ENCODE measurements around the gene MFGE8. TPM values are rescaled to one million over a fixed set of nuclear protein-coding genes. Genes with fewer than 3 reads are reported as not detected.

MFGE8 gene
- polyA plus RNA-seq, 1 donor (not counting 4 experiments of a cell fraction or from before 2014, with no cell fraction given): 55.3 TPM

GRCh38 chr15:88918738-88919137 lies 5.6 kb upstream of the MFGE8 start:
- Histone ChIP-seq H3K4me1 (ENCODE audit: control insufficient read depth, extremely low read depth, insufficient read depth, low read length) (peaks cover 24% of the 10 kb centered on the region), H3K9ac (ENCODE audit: control insufficient read depth, extremely low read depth, insufficient read depth, low read length) (no peak overlapping the region), H3K36me3 (ENCODE audit: control insufficient read depth in 2 of 2, extremely low read depth in 1 of 2, insufficient read depth in 2 of 2, low read length in 2 of 2) (no peaks in the 10 kb centered on the region), H3K27ac (ENCODE audit: control insufficient read depth, insufficient read depth, low read length) (peak overlapping the region; percentile 44), H3K27me3 (ENCODE audit: control insufficient read depth, extremely low read depth, insufficient read depth, low read length) (no peaks in the 10 kb centered on the region), H3K79me2 (ENCODE audit: control insufficient read depth, insufficient read depth, low read length) (no peaks in the 10 kb centered on the region), H4K20me1 (ENCODE audit: control insufficient read depth, extremely low read depth, insufficient read depth, low read length) (no peaks in the 10 kb centered on the region), H3K9me3 (ENCODE audit: control insufficient read depth, low read depth, low read length) (no peaks in the 10 kb centered on the region), H2AFZ (ENCODE audit: control insufficient read depth, low read length) (no peak overlapping the region), H3K4me2 (ENCODE audit: control insufficient read depth, extremely low read depth, insufficient read depth, low read depth, low read length) (peak overlapping the region; percentile 1), H3K4me3 (ENCODE audit: control insufficient read depth in 2 of 3, extremely low read depth in 1 of 3, insufficient read depth in 2 of 3, low read depth in 1 of 3, low read length in 3 of 3) (no peak overlapping the region), H3K9me1 (ENCODE audit: control insufficient read depth, extremely low read depth, insufficient read depth, low read length) (no peaks in the 10 kb centered on the region)
- dilution Hi-C loops (cut with MboI; ENCODE audit: extremely low pct_ligation_motif_present, low sequenced_read_pairs): no loop called here
- FAIRE-seq (peak; percentile 92), DNase-seq (ENCODE audit: low read depth, low spot score) (peak; percentile 95)
- TF ChIP-seq, protein P1, sequence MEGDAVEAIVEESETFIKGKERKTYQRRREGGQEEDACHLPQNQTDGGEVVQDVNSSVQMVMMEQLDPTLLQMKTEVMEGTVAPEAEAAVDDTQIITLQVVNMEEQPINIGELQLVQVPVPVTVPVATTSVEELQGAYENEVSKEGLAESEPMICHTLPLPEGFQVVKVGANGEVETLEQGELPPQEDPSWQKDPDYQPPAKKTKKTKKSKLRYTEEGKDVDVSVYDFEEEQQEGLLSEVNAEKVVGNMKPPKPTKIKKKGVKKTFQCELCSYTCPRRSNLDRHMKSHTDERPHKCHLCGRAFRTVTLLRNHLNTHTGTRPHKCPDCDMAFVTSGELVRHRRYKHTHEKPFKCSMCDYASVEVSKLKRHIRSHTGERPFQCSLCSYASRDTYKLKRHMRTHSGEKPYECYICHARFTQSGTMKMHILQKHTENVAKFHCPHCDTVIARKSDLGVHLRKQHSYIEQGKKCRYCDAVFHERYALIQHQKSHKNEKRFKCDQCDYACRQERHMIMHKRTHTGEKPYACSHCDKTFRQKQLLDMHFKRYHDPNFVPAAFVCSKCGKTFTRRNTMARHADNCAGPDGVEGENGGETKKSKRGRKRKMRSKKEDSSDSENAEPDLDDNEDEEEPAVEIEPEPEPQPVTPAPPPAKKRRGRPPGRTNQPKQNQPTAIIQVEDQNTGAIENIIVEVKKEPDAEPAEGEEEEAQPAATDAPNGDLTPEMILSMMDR (optimal IDR thresholded peaks at IDR 0.05 in 1 of 3, IDR thresholded peaks at IDR 0.05 in 1 of 3, conservative IDR thresholded peaks at IDR 0.05 in 1 of 3; ENCODE audit: extremely low read depth in 1 of 3, insufficient read depth in 2 of 3, low read length in 3 of 3): peak in 1 of 3 experiments; percentile 14
- no peak for TF ChIP-seq EZH2 (IDR thresholded peaks at IDR 0.05; ENCODE audit: low read length)

GRCh38 chr15:88917760-88918159 lies 4.6 kb upstream of the MFGE8 start:
- no peak for DNase-seq (ENCODE audit: low read depth, low spot score)
- Histone ChIP-seq H3K27me3 (ENCODE audit: control insufficient read depth, extremely low read depth, insufficient read depth, low read length) (no peaks in the 10 kb centered on the region), H2AFZ (ENCODE audit: control insufficient read depth, low read length) (no peak overlapping the region), H3K9me1 (ENCODE audit: control insufficient read depth, extremely low read depth, insufficient read depth, low read length) (no peaks in the 10 kb centered on the region), H3K9ac (ENCODE audit: control insufficient read depth, extremely low read depth, insufficient read depth, low read length) (no peak overlapping the region), H3K4me1 (ENCODE audit: control insufficient read depth, extremely low read depth, insufficient read depth, low read length) (peaks cover 29% of the 10 kb centered on the region), H3K4me2 (ENCODE audit: control insufficient read depth, extremely low read depth, insufficient read depth, low read depth, low read length) (no peak overlapping the region), H3K4me3 (ENCODE audit: control insufficient read depth in 2 of 3, extremely low read depth in 1 of 3, insufficient read depth in 2 of 3, low read depth in 1 of 3, low read length in 3 of 3) (no peak overlapping the region), H3K36me3 (ENCODE audit: control insufficient read depth in 2 of 2, extremely low read depth in 1 of 2, insufficient read depth in 2 of 2, low read length in 2 of 2) (no peaks in the 10 kb centered on the region), H3K27ac (ENCODE audit: control insufficient read depth, insufficient read depth, low read length) (no peak overlapping the region), H3K79me2 (ENCODE audit: control insufficient read depth, insufficient read depth, low read length) (no peaks in the 10 kb centered on the region), H4K20me1 (ENCODE audit: control insufficient read depth, extremely low read depth, insufficient read depth, low read length) (no peaks in the 10 kb centered on the region), H3K9me3 (ENCODE audit: control insufficient read depth, low read depth, low read length) (no peaks in the 10 kb centered on the region)
- dilution Hi-C loops (cut with MboI; ENCODE audit: extremely low pct_ligation_motif_present, low sequenced_read_pairs): no loop called here
- no peak for FAIRE-seq
- TF ChIP-seq, protein P1 (optimal IDR thresholded peaks at IDR 0.05 in 1 of 3, IDR thresholded peaks at IDR 0.05 in 1 of 3, conservative IDR thresholded peaks at IDR 0.05 in 1 of 3; ENCODE audit: extremely low read depth in 1 of 3, insufficient read depth in 2 of 3, low read length in 3 of 3): no peak
- TF ChIP-seq EZH2 (IDR thresholded peaks at IDR 0.05; ENCODE audit: low read length): no peak
